ENCODE measurements around the gene DCLK3.

- TF ChIP-seq CTCF (IDR thresholded peaks at IDR 0.05 in 4 of 5, conservative IDR thresholded peaks at IDR 0.05 in 1 of 5) (no peak), POLR2A (IDR thresholded peaks at IDR 0.05) (no peak)
Observed at GRCh38 chr3:36771931-36772330, 7.6 kb upstream of the DCLK3 start.
